A549 (cell line): Measurements from ENCODE around the gene TUSC2.

Experiments
- CTCF ChIP-seq: fragments of >200 bp; sonication (Bioruptor Twin); formaldehyde crosslinking; IDR thresholded peaks from 3 replicates; pipeline ENCODE4 v1.5.1; 2016
- KDM5A ChIP-seq: fragments of 200-600 bp; sonication (generic); IDR thresholded peaks from 2 replicates; pipeline ENCODE4 v1.6.1; 2016; ENCODE audit warnings: antibody characterized with exemption, mild to moderate bottlenecking
- NR3C1 ChIP-seq: fragments of >200 bp; sonication (Bioruptor Twin); formaldehyde crosslinking; IDR thresholded peaks from 3 replicates; pipeline ENCODE4 v1.6.1; 2017
- REST ChIP-seq: fragments of 200-600 bp; sonication (generic); IDR thresholded peaks from 2 replicates; pipeline ENCODE4 v1.6.1; 2016; ENCODE audit warnings: antibody characterized with exemption, mild to moderate bottlenecking, moderate library complexity
- TF ChIP-seq, protein P1 (sequence below): IDR thresholded peaks from 2 replicates; pipeline ENCODE4 v1.6.1; 2012

DNA sequence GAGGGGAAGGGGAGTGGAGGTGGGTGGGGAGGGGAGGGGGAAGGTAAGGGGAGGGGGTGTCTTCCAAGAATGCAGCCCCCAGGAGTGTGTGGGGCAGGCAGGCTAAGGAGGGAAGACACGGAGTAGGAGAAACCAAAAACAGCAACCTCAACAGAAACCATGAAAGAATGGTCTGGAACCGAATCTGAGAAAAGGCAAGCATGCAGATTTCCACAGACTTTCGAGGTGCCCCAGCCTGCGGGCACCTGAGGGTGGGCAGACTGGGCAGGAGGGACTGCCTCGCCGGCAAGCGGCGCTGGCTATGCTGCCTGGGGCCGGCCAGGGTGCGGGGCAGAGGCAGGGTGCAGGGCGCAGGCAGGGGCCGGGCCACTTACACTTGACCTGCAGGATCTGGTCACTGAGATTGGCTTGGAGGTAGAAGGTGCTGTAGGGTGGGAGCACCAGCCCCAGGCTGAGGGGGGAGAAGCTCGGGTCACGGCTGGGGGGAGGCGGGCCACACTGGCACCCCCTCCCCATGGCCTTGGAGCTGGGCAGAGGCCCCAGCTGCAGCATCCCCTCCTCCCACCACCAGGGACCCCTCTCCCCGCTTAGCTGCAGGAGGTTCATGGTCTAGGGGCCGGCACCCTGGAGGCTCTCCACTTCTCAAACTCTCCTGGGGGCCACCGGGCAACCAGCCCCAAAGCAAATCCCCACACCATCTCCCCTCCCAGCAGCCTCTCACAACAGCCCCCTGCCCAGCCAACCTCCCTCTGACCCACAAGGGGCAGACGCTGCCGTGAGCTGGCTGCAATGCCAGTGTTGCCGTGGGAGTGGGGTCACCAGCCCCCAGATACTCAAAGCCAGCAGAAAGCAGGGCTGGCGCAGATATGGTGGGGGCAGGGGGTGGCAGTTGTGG, 46.6 kb upstream of the TUSC2 start:
- TF ChIP-seq KDM5A: no peak
- no peak for TF ChIP-seq REST
- TF ChIP-seq NR3C1: no peak
- TF ChIP-seq, protein P1, sequence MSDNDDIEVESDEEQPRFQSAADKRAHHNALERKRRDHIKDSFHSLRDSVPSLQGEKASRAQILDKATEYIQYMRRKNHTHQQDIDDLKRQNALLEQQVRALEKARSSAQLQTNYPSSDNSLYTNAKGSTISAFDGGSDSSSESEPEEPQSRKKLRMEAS: no peak
- TF ChIP-seq CTCF: no peak
